Urinary bladder (tissue), 4 donors: ENCODE data around the gene NR6A1. TPM values are rescaled to one million over a fixed set of nuclear protein-coding genes. Genes with fewer than 3 reads are reported as not detected.
"Not testable (repeated sequence)": the region's sequence is repeated elsewhere in the genome, so short reads cannot be mapped to it uniquely, and the experiment has no call there.

Source experiments
- DNase-seq: peaks from one replicate; pipeline ENCODE4 v3.0.0-alpha.2; 2015; ENCODE audit errors: extremely low spot score
- H3K27ac ChIP-seq: one replicate; pipeline ENCODE4 v1.5.1; 2013; ENCODE audit warnings: low read depth, mild to moderate bottlenecking, moderate library complexity
- H3K36me3 ChIP-seq: one replicate; pipeline ENCODE4 v1.6.1; 2013; ENCODE audit warnings: mild to moderate bottlenecking, moderate library complexity; ENCODE audit not compliant: insufficient read depth
- H3K4me1 ChIP-seq: one replicate; pipeline ENCODE4 v1.6.1; 2013; ENCODE audit warnings: mild to moderate bottlenecking, moderate library complexity; ENCODE audit not compliant: insufficient read depth
- H3K4me3 ChIP-seq: one replicate; pipeline ENCODE4 v1.5.1; 2013; ENCODE audit warnings: low read depth, low read length
- WGBS: extraction: QIAGEN DNeasy Blood & Tissue Kit; methylation state at CpG from one replicate; pipeline ENCODE4 v1.1.7; 2013; 5-methylcytosine and 5-hydroxymethylcytosine counted together
- polyA plus RNA-seq: library from polyadenylated mRNA; stranded (reverse); fragments of 200-250 nt; gene quantifications from one replicate; pipeline ENCODE4 v1.2.3, GENCODE V29; 2013
- total RNA-seq: library from RNA; depleted of rRNA; stranded (reverse); fragments of >200 nt; gene quantifications from one replicate; pipeline ENCODE4 v1.2.3, GENCODE V29; 2014
- donor health status: healthy with polysubstance abuse.
- donor health status: healthy.

The NR6A1 gene
- total and polyA plus RNA-seq, 2 donors = 0.29 to 1.4 TPM

- H3K36me3 ChIP-seq = peaks cover 1% of the 10 kb centered on the region
- 29% methylated on average over 4 of the region's 4 CpGs for WGBS
- H3K4me3 ChIP-seq = no peak overlapping the region
- H3K27ac ChIP-seq = no peak overlapping the region
- no peak for DNase-seq
- H3K4me1 ChIP-seq = no peaks in the 10 kb centered on the region
Measured at GRCh38 chr9:124754289-124754688, 16.8 kb downstream of the NR6A1 start.

GRCh38 chr9:124752967-124753366 lies 18.1 kb downstream of the NR6A1 start:
- 91% methylated on average over 1 of the region's 1 CpG for WGBS

GRCh38 chr9:124749781-124750180 lies 21.3 kb downstream of the NR6A1 start:
- 71% methylated on average over 2 of the region's 2 CpGs for WGBS
- H3K27ac ChIP-seq = no peak overlapping the region
- peaks cover 1% of the 10 kb centered on the region for H3K36me3 ChIP-seq
- H3K4me1 ChIP-seq = no peaks in the 10 kb centered on the region
- DNase-seq = no peak
- no peak overlapping the region for H3K4me3 ChIP-seq

More at GRCh38 chr9:124752967-124753366, 18.1 kb downstream of the NR6A1 start:
- Histone ChIP-seq H3K4me1 (no peaks in the 10 kb centered on the region), H3K27ac (no peak overlapping the region), H3K36me3 (peaks cover 1% of the 10 kb centered on the region), H3K4me3 (no peak overlapping the region)
- DNase-seq = no peak

- no peaks in the 10 kb centered on the region for H3K36me3 ChIP-seq
- H3K4me3 ChIP-seq = no peak overlapping the region
- WGBS = 93% methylated on average over 3 of the region's 3 CpGs
- H3K4me1 ChIP-seq = no peaks in the 10 kb centered on the region
- H3K27ac ChIP-seq = no peak overlapping the region
- DNase-seq = no peak
Measured at GRCh38 chr9:124749284-124749683, 21.8 kb downstream of the NR6A1 start.

GRCh38 chr9:124747065-124747464 lies 24.0 kb downstream of the NR6A1 start:
- Histone ChIP-seq H3K4me3 (no peak overlapping the region), H3K27ac (no peak overlapping the region), H3K36me3 (no peaks in the 10 kb centered on the region), H3K4me1 (no peaks in the 10 kb centered on the region)
- 79% methylated on average over 4 of the region's 4 CpGs for WGBS
- DNase-seq = no peak

- Histone ChIP-seq H3K4me3 (no peak overlapping the region), H3K36me3 (no peaks in the 10 kb centered on the region), H3K27ac (no peak overlapping the region), H3K4me1 (no peaks in the 10 kb centered on the region)
- 83% methylated on average over 5 of the region's 5 CpGs for WGBS
- no peak for DNase-seq
Measured at GRCh38 chr9:124743686-124744348, 27.3 kb downstream of the NR6A1 start.

- no peaks in the 10 kb centered on the region for H3K4me1 ChIP-seq
- no peak overlapping the region for H3K4me3 ChIP-seq
- no peak for DNase-seq
- no peaks in the 10 kb centered on the region for H3K36me3 ChIP-seq
- H3K27ac ChIP-seq = no peak overlapping the region
Measured at GRCh38 chr9:124742940-124743339, 28.2 kb downstream of the NR6A1 start.

- Histone ChIP-seq H3K27ac (no peak overlapping the region), H3K36me3 (no peaks in the 10 kb centered on the region), H3K4me3 (no peak overlapping the region), H3K4me1 (no peaks in the 10 kb centered on the region)
- no peak for DNase-seq
- WGBS = 80% methylated on average over 4 of the region's 4 CpGs
Measured at GRCh38 chr9:124741662-124742061, 29.4 kb downstream of the NR6A1 start.

- no peak for DNase-seq
- no peaks in the 10 kb centered on the region for H3K36me3 ChIP-seq
- H3K27ac ChIP-seq = no peak overlapping the region
- H3K4me1 ChIP-seq = no peaks in the 10 kb centered on the region
- no peak overlapping the region for H3K4me3 ChIP-seq
- 94% methylated on average over 4 of the region's 4 CpGs for WGBS
Measured at GRCh38 chr9:124741149-124741548, 30.0 kb downstream of the NR6A1 start.

GRCh38 chr9:124739360-124739759 lies 31.8 kb downstream of the NR6A1 start:
- no peak overlapping the region for H3K27ac ChIP-seq
- no peak for DNase-seq
- no peaks in the 10 kb centered on the region for H3K36me3 ChIP-seq
- WGBS = 87% methylated on average over 2 of the region's 2 CpGs
- H3K4me1 ChIP-seq = no peaks in the 10 kb centered on the region
- no peak overlapping the region for H3K4me3 ChIP-seq

- WGBS = 98% methylated on average over 7 of the region's 7 CpGs
- not testable (repeated sequence) for H3K36me3 ChIP-seq
Measured at GRCh38 chr9:124738075-124738474, 33.0 kb downstream of the NR6A1 start.

GRCh38 chr9:124735121-124735520 lies 36.0 kb downstream of the NR6A1 start:
- DNase-seq = no peak
- Histone ChIP-seq H3K4me3 (no peak overlapping the region), H3K4me1 (no peaks in the 10 kb centered on the region), H3K27ac (no peak overlapping the region), H3K36me3 (no peaks in the 10 kb centered on the region)

More at GRCh38 chr9:124738075-124738474, 33.0 kb downstream of the NR6A1 start:
- H3K27ac ChIP-seq, H3K4me1 ChIP-seq, DNase-seq, H3K4me3 ChIP-seq: not testable (repeated sequence)

GRCh38 chr9:124734741-124735083 lies 36.4 kb downstream of the NR6A1 start:
- not testable (repeated sequence) for H3K27ac ChIP-seq, H3K4me1 ChIP-seq, H3K4me3 ChIP-seq, DNase-seq, H3K36me3 ChIP-seq
- WGBS = 92% methylated on average over 7 of the region's 7 CpGs

GRCh38 chr9:124733964-124734740 lies 37.0 kb downstream of the NR6A1 start:
- Histone ChIP-seq H3K27ac (no peak overlapping the region), H3K4me3 (no peak overlapping the region), H3K36me3 (no peaks in the 10 kb centered on the region), H3K4me1 (no peaks in the 10 kb centered on the region)
- WGBS = 83% methylated on average over 14 of the region's 14 CpGs
- no peak for DNase-seq
